ENCODE data around the gene TBPL2.
"Not testable (repeated sequence)": the region's sequence is repeated elsewhere in the genome, so short reads cannot be mapped to it uniquely, and the experiment has no call there.

TBPL2 gene

DNA sequence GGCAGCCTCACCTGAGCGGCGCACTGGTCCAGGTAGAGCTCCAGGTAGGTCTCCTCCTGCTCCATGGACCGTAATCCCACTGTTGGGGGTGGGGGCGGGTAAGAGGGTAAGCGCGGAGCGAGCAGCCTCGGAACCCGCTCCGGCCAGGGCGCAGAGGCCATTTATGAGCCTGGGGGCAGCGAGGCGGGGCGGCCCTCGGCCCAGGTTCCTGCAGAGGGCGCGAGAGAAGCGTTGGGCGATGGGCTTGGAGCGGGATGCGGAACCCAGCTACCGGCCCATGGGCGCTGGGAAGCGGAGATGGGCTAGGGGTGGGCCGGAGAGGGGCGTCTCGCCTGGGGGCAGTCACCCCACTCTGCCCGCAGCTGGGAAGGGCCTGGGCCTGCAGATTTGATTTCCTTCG lies at the start of gene TBPL2:
Gene TBPL2, minus strand, starts transcription at position 232 of the 400 bp plus-strand sequence. Its CDS starts 167 bp downstream, at position 65.
- DNase-seq, result no peak

DNA sequence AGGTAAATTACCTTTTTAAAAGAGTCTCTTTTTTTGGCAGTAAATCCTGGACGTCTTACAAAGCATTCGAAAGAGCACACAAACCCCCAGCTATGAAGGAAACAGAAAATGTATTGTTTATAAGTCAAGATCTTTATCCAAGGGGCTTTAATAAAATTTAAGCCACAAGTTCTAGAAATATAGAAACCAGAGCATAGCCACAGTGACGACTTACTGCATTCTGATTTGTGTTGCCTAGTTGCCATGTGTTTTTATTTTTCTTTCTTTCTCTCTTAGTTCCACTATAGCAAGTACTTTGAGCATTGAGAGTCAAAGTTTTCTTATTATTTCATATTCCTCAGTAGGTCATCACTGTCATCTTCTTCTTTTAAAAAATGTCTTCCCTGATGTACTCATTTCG lies 47.8 kb upstream of the TBPL2 start:
- no peak for DNase-seq

DNA sequence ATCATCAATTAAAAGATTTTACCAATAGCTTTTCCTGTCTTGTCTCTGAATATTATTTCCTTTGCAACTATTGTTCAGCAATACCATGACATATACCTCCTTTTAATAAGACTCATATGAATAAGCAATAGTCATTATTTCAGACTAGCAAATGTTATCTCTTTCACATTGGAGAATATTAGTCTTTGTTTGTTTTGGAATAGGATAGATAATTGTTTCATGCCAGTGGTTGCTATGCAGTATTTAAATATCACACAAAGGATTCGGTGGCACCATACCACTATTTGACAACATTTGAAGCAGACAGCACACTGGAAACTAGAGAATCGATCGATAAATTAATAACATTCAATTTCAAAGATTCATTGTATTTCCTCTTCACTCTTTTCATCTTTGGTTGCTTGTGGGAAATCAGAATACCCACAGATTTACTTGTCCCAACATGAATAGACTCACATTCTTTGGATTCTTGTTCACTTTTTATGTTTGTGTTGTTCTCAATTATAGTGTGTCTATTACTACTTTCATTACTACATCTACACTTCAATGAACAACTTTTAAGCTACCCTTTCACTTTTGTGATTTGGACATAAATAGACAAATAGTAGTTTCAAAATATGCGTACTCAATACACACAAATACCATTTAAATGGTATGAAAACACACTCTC lies 42.7 kb upstream of the TBPL2 start:
- DNase-seq, result no peak

DNA sequence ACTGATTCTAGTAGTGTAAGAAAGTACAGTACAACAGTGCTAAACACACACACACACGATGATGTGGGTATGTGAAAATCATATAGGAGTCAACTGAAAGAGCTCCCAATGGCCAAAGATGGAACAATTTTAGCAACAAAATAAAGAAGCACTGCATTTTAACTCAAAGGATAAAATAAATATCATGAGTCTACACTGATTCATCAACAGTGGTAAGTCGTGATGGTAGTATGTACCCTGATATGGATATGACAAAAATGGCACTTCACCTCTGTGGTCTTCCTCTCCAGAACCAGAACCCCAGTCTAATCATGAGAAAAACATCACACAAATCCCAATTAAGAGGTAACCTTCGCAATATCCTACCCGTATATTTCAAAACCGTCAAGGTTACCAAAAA lies 41.4 kb upstream of the TBPL2 start:
- DNase-seq, result no peak

DNA sequence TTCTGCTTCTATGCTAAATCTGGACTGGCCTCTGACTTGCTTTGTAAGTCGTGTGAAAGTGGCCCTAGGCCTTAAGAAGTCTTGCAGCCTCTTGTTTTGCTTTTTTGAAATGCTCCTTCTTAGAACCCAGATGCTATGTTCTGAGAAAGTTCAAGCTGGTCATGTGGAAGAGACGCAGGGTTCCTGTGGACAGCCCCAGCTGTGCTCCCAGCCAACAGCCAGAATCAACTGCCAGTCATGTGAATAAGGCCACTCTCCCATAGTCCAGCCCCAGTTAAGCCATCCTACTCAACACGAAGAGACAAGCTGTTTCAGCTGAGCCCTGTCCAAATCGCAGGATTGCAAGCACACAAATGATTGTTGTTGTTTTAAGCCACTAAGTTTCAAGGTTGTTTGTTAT lies 37.3 kb upstream of the TBPL2 start:
- no peak for DNase-seq

DNA sequence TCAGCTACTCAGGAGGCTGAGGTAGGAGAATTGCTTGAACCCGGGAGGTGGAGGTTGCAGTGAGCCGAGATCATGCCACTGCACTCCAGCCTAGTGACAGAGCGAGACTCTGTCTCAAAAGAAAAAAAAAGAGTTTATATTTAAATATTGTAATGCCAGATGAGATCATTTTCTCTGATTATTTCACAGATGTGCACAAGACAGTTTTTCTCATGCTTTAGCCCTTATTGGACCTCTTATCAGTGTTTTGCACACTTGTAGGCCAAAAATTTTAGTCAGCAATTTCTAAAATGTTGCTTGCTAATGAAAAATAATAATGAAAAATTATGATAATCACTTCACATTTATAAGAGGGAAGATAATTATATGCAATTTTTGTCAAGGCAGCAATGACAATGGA lies 36.0 kb upstream of the TBPL2 start:
- not testable (repeated sequence) for DNase-seq

DNA sequence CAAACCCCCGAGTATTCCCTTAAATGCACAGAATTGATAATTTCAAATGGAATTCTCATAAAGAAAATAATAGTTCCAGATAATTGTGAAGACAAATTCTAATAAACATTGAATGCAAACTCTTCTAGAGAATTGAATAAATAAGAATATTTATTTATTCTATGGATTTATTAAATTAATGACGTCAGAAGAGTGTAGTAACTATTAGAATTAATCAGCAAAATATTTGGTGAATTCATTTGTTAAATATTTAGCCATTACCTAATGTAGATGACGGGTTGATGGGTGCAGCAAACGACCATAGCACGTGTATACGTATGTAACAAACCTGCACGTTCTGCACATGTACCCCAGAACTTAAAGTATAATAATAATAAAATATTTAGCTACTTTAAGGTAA lies 33.4 kb upstream of the TBPL2 start:
- DNase-seq, result no peak

DNA sequence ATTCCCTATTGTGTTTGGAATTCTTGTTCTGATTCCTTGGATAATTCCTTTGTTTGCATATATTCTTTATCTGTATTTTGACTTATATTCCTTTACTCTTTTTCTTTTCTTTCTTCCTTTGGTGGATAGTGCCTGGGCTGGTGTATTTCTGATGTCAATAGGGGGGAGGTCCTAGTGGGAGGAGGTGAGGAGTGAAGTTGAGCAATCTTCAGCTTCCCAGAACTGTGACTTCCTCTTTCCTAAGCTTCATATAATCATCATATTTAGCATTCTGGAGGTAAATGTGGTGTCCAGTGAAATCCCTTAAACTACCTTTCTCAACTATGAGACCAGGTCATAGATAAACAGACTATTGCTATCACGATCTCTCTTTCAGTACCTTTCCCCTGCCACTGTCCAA lies 29.6 kb upstream of the TBPL2 start:
- no peak for DNase-seq

DNA sequence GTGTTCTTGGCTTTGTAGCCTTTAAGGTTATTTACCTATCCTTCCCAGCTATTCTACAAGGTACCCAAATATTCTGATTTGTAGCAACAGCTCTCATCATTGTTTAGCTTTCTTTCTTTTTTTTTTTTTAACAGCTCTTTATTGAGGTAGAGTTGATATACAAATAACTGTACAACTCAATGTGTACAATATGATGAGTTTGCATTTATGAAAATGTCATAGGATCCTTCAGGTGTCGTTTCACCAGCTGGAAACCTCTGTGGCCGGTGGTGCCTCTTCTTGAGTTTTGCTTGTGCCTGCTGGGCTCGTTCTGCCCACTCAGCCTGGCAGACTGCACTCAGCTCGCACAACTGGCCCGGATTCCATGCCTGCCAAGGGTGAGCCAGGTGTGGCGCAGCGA lies 26.9 kb upstream of the TBPL2 start:
- DNase-seq, result no peak

DNA sequence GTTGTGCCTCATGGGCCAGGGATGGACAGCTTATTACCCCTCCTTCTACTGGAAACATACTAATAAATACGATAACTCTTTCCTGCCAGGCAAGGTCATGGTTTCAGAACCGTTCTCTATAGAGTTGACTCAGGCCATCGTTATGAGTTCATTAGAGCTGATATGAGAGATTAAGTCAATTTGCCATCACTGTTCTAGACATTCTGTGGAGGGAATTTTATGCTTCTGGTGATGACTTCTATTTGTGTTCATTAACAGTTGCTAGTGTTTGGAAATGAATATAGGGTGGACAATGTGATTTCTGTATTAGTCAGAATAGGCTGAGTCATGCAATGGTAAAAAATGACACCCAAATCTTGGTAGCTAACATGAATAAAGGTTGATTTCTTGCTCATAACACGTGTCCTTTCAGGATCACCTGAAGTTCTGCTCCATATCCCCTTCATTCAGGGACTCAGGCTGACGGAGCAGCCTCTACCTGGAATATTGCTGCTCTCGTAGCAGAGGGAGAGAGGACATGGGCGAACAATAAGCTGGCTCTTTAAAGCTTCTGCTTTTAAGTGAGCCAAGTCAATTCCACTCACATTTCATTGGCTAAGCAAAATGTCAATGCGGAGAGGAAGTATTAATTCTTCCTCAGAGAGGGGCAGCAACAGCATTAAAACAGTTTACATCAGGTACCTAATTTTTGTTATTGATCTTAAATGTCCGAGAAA lies 18.5 kb upstream of the TBPL2 start:
- peak; percentile 59 for DNase-seq

DNA sequence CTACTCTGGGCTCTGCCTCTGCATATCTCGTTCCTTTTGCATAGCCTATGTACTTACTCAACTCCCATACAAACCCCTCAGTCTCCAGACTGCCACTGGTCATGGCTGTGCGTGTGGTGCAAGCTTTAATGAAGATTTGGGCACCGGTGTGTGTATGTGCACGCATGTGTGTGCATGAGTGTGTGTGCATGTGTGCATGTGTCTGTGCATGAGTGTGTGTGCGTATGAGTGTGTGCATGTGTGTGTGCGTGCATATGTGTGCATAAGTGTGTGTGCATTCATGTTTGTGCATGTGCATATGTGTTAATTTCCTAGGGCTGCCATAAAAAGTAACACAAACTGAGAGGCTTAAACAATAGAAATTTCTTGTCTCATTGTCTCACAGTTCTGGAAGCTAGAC lies 17.1 kb upstream of the TBPL2 start:
- no peak for DNase-seq

DNA sequence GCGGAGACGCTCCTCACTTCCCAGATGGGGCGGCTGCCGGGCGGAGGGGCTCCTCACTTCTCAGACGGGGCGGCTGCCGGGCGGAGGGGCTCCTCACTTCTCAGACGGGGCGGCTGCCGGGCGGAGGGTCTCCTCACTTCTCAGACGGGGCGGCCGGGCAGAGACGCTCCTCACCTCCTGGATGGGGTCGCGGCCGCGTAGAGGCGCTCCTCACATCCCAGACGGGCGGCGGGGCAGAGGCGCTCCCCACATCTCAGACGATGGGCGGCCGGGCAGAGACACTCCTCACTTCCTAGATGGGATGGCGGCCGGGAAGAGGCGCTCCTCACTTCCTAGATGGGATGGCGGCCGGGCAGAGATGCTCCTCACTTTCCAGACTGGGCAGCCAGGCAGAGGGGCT lies 16.0 kb upstream of the TBPL2 start:
- not testable (repeated sequence) for DNase-seq

DNA sequence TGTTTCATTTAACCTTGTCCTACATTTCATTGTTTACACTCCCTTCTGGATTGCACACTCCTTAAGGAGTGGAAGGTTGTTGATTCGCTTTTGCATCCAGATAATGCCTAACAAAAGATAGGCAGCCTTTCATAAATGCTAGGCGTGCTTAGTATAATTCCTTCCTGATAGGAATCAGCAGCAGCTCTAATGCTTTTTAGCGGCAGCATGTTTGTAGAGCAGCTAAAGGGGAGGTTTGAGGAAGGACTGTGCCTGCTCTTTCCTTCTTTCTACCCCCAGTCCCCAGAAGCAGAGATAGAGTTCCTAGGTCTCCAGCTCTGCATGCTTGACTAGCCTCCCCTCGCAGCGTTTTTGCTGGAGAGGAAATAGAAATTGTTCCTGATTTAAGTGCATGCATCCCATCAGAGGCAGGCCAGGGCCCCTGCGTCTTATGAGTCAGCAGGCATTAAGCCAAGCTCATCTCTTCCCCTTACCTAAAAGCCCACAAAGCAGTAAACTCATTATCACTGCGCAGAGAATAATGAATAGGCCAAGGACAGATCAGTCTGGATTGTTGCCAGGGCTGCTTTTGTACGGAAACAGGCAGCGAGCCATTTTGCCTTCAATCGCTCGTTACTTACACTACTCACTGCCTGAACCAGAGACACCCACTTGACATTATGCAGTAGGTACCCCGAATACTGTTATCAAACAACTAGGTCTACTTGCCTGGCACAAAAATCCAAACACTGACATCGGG lies 14.0 kb upstream of the TBPL2 start:
- peak; percentile 96 for DNase-seq

DNA sequence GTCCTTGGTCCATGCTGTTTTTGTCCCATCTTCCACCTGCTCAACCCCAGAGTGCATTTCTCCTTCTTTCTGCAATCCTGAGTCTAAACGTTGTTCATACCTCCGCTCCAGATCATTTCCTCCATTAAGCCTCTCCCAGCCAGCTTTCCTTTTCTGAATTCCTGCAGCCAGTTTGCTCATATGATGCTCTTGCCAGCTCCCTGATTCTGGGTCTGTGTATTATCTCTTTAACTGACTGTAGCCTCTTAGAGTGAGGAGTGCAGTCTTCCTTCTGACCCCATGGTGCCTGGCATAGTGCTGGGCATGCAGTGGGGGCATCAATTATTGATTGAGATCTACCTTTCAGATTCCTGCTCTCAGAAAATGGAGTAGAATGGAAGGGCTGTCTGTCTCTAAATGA lies 11.5 kb upstream of the TBPL2 start:
- DNase-seq, result no peak

DNA sequence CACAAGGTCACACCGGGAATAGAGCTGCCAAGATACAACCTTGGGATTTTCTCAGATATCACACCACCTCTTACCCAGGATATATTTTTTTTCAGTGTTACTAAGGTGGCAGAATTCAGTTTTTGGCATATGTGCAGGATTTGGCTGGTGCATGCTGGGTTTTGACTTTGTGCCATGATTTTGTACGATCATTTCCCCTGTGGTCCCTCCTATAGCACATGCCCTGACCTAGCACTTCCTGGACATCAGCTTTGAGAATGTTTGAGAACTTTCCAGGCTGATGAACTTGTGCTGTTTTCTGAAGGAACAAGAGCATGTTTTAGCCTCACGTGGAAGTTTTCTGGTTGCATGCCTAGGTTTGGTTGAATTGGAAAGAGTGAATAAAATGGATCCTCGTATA lies 11.0 kb upstream of the TBPL2 start:
- DNase-seq, result no peak

DNA sequence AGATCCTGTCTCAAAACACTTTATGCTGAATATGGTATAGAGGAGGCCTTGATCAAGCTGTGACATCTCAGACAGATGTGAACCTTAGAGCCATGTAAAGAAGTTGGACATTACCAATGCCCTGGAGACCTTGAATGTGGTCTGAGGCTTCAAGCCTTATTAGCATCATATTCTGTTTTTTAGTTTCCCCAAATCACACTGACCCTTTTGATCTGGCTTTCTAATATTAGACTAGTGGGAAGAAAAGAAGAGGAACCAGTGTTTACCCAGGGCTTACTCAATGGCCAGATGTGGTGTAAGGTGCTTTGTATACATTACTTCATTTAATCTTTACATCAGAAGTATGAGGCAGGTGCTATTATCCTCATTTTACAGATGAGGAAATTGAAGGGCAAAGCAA lies 10.6 kb upstream of the TBPL2 start:
- DNase-seq, result no peak

DNA sequence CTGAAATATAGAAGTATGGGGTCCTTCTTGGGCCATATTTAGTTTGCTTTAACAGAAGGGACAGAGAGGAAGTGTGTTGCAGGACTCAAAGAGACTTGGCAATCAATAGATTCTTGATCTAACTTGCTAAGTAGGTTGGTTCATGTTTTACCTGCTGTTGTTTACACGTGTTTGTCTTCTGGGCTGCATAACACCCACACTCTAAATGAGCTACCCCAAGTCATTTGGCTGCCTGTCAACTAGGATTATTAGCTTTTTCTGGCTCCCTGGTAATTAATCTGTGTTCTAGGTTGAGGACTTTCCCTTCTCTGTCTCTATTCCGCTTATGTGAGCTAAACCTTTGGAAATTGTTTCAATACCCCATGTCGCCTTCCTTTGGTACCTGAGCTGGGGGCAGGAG lies 10.1 kb upstream of the TBPL2 start:
- no peak for DNase-seq

DNA sequence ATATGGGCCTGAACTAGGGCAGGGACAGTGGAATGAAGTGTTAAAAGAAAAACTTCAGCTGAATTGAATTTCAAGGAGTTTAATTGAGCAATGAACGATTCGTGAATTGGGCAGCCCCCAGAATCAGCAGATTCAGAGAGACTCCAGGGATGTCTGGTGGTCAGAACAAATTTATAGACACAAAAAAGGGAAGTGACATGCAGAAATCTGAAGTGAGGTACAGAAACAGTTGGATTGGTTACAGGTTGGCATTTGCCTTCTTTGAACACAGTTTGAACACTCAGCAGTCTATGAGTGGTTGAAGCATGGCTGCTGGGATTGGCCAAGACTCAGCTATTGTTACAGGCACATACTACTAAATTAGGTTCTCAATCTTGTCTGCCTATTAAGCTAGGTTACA lies 9.7 kb upstream of the TBPL2 start:
- no peak for DNase-seq

DNA sequence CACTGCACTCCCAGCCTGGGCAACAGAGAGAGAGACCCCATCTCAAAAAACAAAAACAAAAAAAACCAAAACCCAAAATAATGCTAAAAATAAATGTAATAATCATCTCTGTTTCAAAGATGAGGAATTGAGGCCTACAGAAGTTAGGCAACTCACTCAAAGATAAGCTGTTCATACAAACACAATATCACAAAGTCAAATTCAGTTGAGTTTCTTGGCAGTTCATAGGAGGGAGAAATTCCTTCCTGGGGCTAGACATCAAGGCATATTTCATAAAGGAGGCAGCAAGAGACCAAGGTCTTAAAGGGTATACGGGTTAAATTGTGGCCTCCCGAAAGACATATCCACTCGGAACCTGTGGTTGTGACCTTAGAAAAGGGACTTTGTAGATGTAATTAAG lies 8.7 kb upstream of the TBPL2 start:
- no peak for DNase-seq

DNA sequence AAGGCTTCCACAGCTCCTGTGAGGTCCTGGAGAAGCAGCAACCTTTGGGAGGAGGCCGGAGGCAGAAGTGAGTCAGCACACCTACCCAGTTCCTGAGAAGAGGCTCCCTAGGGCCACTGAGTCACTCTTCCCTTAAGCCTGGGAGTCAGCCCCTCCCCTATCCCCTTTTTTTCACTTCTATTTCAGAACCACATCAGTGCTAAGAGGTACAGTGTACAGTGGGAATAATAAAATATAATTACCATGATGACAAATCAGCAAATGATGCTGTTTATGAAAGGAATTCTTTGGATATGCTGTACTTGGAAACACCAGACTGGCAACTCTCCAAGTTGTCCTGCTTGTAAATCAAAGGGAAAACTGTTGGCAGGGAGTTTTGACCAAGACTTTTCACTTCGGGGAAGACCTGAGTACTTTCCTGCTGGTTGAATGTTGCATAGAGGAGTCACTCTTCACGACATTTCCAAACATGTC lies 7.8 kb upstream of the TBPL2 start:
- DNase-seq, result peak; percentile 99

DNA sequence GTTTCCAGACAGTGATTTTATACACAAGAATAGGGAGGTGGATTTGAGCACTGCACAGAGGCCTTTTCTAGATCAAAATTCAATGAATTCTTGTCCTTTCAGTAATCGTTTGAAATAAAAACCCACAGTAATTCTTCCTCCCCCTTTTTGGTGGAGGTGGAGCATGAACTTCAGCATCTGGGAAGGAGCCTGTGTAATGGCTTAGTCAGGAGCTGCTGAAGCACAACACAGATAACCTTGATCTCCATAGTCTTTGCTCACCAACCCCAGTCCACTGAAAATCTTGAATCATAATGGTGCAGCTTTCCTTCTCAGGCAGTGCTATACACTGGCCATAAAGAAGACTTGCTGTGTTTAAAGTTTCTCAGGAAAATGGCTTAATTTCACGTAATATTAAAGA lies 6.4 kb upstream of the TBPL2 start:
- peak; percentile 87 for DNase-seq

DNA sequence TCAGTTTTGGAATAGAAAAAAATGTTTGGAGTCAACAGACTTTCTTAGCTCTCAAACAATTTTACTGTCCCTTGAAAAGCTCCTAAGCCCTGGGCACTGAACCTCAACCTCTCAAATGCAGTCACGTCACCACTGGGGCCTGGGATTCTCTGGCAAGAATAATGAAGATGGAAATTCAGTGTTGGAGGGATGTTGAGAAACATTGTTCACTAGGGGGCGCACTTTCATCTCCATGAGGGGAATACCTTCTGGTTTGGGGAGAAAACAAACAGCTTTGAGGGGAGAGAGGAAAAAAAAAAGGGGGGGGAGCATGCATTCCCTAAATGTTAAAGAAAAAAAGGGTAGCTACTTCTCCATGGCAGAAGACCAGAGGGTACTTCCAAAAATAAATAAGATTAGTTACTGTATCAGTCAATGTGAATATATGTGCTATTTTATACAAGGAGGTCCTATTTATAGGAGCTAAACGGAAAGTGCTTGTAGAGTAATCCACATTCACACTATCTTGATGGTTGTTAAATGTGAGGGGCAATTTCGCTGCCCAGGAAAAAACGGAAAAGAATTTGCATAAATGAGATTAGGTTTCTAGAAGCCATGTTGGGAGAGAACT lies 5.8 kb upstream of the TBPL2 start:
- peak; percentile 78 for DNase-seq

DNA sequence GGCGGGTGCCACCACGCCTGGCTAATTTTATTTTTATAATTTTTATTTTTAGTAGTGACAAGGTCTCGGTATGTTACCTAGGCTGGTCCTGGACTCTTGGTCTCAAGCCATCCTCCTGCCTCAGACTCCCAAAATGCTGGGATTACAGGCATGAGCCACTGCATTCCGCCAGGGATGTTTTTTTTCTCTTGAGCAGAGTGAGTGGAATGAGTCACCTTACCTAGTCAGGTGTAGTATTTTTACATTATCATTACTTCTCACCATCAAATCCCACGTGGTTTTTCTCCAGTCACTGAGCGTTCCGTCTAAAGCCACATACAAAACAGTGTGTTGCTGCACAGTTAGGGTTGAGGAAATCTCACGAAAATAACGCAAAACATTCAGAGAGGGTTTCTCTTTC lies 870 bp upstream of the TBPL2 start:
- DNase-seq, result no peak
